NCI-H345 treated with DMSO at 0.1 percent for 48 hours (cell line): ENCODE measurements around the gene ELP4.
"Not testable (repeated sequence)": the region's sequence is repeated elsewhere in the genome, so short reads cannot be mapped to it uniquely, and the experiment has no call there.

Source experiments
- DNase-seq: peaks from one replicate; lab custom pipeline; 2025; ENCODE audit not compliant: unreplicated experiment; lab: John Stamatoyannopoulos, UW

The ELP4 gene

GRCh38 chr11:31535479-31535878, 25.9 kb downstream of the ELP4 start:
- no peak for DNase-seq

GRCh38 chr11:31542862-31543261, 33.3 kb downstream of the ELP4 start:
- no peak for DNase-seq

- DNase-seq: no peak
Measured at GRCh38 chr11:31555938-31556337, 46.4 kb downstream of the ELP4 start.

GRCh38 chr11:31558001-31558400, 48.4 kb downstream of the ELP4 start:
- no peak for DNase-seq

GRCh38 chr11:31560842-31561476, 51.4 kb downstream of the ELP4 start:
- DNase-seq: no peak

- DNase-seq: not testable (repeated sequence)
Measured at GRCh38 chr11:31564517-31564916, 55.0 kb downstream of the ELP4 start.

- DNase-seq: not testable (repeated sequence)
Measured at GRCh38 chr11:31574133-31574532, 64.6 kb downstream of the ELP4 start.

- not testable (repeated sequence) for DNase-seq
Measured at GRCh38 chr11:31575764-31576163, 66.2 kb downstream of the ELP4 start.

- not testable (repeated sequence) for DNase-seq
Measured at GRCh38 chr11:31579412-31579811, 69.8 kb downstream of the ELP4 start.

- DNase-seq: no peak
Measured at GRCh38 chr11:31582697-31583096, 73.1 kb downstream of the ELP4 start.

GRCh38 chr11:31598454-31598853, 88.9 kb downstream of the ELP4 start:
- no peak for DNase-seq

- no peak for DNase-seq
Measured at GRCh38 chr11:31601635-31602282, 92.2 kb downstream of the ELP4 start.

GRCh38 chr11:31606893-31607292, 97.3 kb downstream of the ELP4 start:
- DNase-seq: no peak

GRCh38 chr11:31607914-31608313, 98.3 kb downstream of the ELP4 start:
- no peak for DNase-seq

GRCh38 chr11:31608995-31609394, 99.4 kb downstream of the ELP4 start:
- no peak for DNase-seq

GRCh38 chr11:31610544-31610943, 101.0 kb downstream of the ELP4 start:
- DNase-seq: no peak

- DNase-seq: no peak
Measured at GRCh38 chr11:31617246-31617645, 107.7 kb downstream of the ELP4 start.

GRCh38 chr11:31619980-31620379, 110.4 kb downstream of the ELP4 start:
- DNase-seq: no peak

GRCh38 chr11:31620434-31620833, 110.9 kb downstream of the ELP4 start:
- no peak for DNase-seq

- no peak for DNase-seq
Measured at GRCh38 chr11:31625868-31626267, 116.3 kb downstream of the ELP4 start.

- DNase-seq: no peak
Measured at GRCh38 chr11:31628111-31628510, 118.5 kb downstream of the ELP4 start.

GRCh38 chr11:31636983-31637382, 127.4 kb downstream of the ELP4 start:
- DNase-seq: no peak

GRCh38 chr11:31640611-31641010, 131.0 kb downstream of the ELP4 start:
- DNase-seq: no peak
